ENCODE data around the gene MAX.

The MAX gene

DNA sequence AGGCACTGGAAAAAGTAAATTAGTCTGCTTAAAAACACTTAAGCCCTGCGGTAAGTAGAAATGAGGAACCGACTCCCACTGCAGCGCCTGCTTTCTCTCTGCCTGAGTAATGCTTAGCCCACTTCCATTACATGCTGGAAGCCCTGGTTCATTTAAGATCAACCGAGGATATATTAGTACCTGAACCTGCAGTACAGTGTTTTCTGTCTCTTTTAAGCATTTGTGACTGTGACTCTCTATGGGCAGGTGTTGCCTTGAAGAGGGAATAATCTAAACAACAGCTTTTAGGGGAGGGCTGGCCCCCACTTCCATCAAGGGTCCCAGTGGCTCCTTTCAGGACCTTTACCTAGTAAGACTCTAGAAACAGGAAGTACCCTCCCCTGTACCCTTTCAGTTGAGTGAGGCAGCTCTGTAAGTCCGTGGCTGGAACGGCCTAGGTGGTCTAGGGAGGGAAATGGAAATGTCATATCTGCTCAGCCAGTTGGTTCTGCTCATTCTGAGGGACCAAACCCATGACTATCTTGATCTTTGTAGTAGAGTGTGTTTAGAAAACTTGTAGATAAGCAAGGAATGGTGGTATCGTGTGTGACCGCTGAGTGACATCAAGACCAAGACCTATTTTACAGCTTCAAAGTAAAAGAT is 59.5 kb downstream of the MAX start:
- no peaks in the 10 kb centered on the region for H3K27me3 ChIP-seq (ENCODE audit: insufficient read depth, low read depth)
- no peaks in the 10 kb centered on the region for H3K4me1 ChIP-seq (ENCODE audit: low read depth, poor library complexity, severe bottlenecking)
- H4K20me1 ChIP-seq (ENCODE audit: insufficient read depth) = no peaks in the 10 kb centered on the region
- no peak overlapping the region for H3K27ac ChIP-seq
- no peaks in the 10 kb centered on the region for H3K79me2 ChIP-seq (ENCODE audit: insufficient read depth, low read depth)
- no peak overlapping the region for H2AFZ ChIP-seq (ENCODE audit: low read depth)
- TF ChIP-seq, protein P1, sequence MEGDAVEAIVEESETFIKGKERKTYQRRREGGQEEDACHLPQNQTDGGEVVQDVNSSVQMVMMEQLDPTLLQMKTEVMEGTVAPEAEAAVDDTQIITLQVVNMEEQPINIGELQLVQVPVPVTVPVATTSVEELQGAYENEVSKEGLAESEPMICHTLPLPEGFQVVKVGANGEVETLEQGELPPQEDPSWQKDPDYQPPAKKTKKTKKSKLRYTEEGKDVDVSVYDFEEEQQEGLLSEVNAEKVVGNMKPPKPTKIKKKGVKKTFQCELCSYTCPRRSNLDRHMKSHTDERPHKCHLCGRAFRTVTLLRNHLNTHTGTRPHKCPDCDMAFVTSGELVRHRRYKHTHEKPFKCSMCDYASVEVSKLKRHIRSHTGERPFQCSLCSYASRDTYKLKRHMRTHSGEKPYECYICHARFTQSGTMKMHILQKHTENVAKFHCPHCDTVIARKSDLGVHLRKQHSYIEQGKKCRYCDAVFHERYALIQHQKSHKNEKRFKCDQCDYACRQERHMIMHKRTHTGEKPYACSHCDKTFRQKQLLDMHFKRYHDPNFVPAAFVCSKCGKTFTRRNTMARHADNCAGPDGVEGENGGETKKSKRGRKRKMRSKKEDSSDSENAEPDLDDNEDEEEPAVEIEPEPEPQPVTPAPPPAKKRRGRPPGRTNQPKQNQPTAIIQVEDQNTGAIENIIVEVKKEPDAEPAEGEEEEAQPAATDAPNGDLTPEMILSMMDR (conservative IDR thresholded peaks at IDR 0.05; ENCODE audit: low read depth, low read length) = no peak
- H3K4me3 ChIP-seq (IDR thresholded peaks at IDR 0.05; ENCODE audit: insufficient read depth, low read depth, low read length) = no peak overlapping the region
- no peak overlapping the region for H3K9ac ChIP-seq
- no peak overlapping the region for H3K4me2 ChIP-seq
- no peaks in the 10 kb centered on the region for H3K36me3 ChIP-seq (ENCODE audit: insufficient read depth)

DNA sequence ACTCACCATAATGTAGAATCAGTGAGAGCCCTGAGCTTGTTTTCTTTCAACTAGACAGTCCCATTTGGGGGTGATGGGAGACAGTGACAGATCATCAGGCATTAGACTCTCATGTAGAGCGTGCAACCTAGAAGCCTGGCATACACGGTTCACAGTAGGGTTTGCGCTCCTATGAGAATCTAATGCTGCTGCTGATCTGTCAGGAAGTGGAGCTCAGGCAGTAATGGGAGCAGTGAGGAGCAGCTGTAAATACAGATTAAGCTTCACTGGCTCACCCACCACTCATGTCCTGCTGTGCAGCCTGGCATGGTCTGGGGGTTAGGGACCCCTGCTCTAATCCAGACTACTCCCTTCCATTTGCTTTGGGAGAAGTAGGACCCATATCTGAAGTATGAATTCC is 60.0 kb downstream of the MAX start:
- Histone ChIP-seq H3K27me3 (ENCODE audit: insufficient read depth, low read depth) (no peaks in the 10 kb centered on the region), H3K27ac (no peak overlapping the region), H3K9ac (no peak overlapping the region), H3K4me2 (no peak overlapping the region), H3K36me3 (ENCODE audit: insufficient read depth) (no peaks in the 10 kb centered on the region), H3K79me2 (ENCODE audit: insufficient read depth, low read depth) (no peaks in the 10 kb centered on the region), H3K4me1 (ENCODE audit: low read depth, poor library complexity, severe bottlenecking) (no peaks in the 10 kb centered on the region), H4K20me1 (ENCODE audit: insufficient read depth) (no peaks in the 10 kb centered on the region), H2AFZ (ENCODE audit: low read depth) (no peak overlapping the region), H3K4me3 (IDR thresholded peaks at IDR 0.05; ENCODE audit: insufficient read depth, low read depth, low read length) (no peak overlapping the region)
- TF ChIP-seq, protein P1 (conservative IDR thresholded peaks at IDR 0.05; ENCODE audit: low read depth, low read length) = no peak

DNA sequence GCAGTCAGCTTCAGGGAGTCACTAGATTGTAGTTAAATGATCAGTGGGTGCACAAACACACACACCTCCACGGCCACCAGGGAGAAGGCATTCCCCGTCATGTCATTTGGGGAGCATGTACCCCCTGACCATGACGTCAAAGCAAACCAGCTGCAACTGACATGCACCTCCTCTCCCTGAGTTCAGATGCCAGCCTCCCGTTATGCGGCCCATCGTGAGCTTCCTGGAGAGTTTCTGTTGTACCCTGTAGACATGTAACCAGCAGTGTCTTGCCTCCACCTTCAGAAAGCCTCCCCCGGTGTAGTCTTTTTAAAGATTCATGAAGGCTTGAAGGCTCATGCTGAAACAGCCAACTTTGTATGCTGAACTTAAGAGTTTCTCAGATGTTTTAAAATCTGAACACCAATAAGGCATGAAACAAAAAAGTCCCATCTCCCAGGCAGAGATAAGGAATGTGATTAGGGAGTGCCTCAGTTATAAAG is 60.8 kb downstream of the MAX start:
- Histone ChIP-seq H3K9ac (no peak overlapping the region), H3K79me2 (ENCODE audit: insufficient read depth, low read depth) (no peaks in the 10 kb centered on the region), H3K4me2 (no peak overlapping the region), H3K36me3 (ENCODE audit: insufficient read depth) (no peaks in the 10 kb centered on the region), H3K4me1 (ENCODE audit: low read depth, poor library complexity, severe bottlenecking) (no peaks in the 10 kb centered on the region), H4K20me1 (ENCODE audit: insufficient read depth) (no peaks in the 10 kb centered on the region), H3K4me3 (IDR thresholded peaks at IDR 0.05; ENCODE audit: insufficient read depth, low read depth, low read length) (no peak overlapping the region), H3K27me3 (ENCODE audit: insufficient read depth, low read depth) (no peaks in the 10 kb centered on the region), H3K27ac (no peak overlapping the region), H2AFZ (ENCODE audit: low read depth) (no peak overlapping the region)
- TF ChIP-seq, protein P1 (conservative IDR thresholded peaks at IDR 0.05; ENCODE audit: low read depth, low read length) = no peak

DNA sequence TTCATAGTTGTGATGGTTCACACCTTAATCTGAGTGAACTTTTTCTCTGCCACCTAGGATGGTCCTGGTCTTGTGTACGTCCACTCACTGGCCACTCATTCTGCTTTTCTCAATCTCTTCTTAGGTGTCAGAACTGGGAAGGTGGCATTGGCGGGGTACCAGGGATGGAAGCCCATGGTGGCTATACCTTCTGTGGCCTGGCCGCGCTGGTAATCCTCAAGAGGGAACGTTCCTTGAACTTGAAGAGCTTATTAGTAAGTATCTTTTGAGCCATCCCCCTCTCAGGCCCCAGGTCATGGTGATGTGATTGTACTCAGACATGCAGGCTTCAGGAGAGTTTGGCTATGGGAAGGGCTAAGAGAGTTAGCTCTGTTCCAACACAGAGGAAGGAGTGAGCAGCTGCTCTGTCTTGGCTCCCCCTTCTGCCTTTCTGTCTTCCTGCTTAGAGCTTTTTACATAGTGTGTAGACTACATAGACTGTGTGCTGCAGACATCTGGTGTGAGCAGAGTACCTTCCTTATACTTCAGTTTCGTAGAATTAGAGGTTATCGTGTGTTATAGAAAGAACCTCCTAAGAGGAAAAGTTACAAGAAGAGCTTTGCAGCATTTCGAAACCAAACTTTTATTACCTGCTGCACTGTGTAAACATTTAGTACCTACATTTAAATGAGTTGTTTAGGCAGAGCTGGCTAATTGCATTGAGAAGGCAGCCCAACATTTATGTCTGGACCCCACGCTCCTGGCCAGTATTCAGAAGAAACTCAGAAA is 61.5 kb downstream of the MAX start:
- Histone ChIP-seq H3K4me2 (no peak overlapping the region), H4K20me1 (ENCODE audit: insufficient read depth) (no peaks in the 10 kb centered on the region), H3K27ac (no peak overlapping the region), H3K79me2 (ENCODE audit: insufficient read depth, low read depth) (no peaks in the 10 kb centered on the region), H3K36me3 (ENCODE audit: insufficient read depth) (no peaks in the 10 kb centered on the region), H3K4me3 (IDR thresholded peaks at IDR 0.05; ENCODE audit: insufficient read depth, low read depth, low read length) (no peak overlapping the region), H3K9ac (no peak overlapping the region), H3K27me3 (ENCODE audit: insufficient read depth, low read depth) (no peaks in the 10 kb centered on the region), H3K4me1 (ENCODE audit: low read depth, poor library complexity, severe bottlenecking) (no peaks in the 10 kb centered on the region), H2AFZ (ENCODE audit: low read depth) (no peak overlapping the region)
- TF ChIP-seq, protein P1 (conservative IDR thresholded peaks at IDR 0.05; ENCODE audit: low read depth, low read length) = no peak
